HL-60/S4 treated with retinoic acid at 250 ng/mL for 4 days and 3 days (cell line): Measurements from ENCODE around the gene METTL15.
"Not testable (repeated sequence)": the region's sequence is repeated elsewhere in the genome, so short reads cannot be mapped to it uniquely, and the experiment has no call there.

ENCODE experiments used
- in situ Hi-C: fragments of 300-500 bp; cut with MboI; formaldehyde crosslinking; loops from 2 replicates; pipeline ENCODE4 v1.7.0; 2022; ENCODE audit warnings: low sequenced_read_pairs

The METTL15 gene, protein sequence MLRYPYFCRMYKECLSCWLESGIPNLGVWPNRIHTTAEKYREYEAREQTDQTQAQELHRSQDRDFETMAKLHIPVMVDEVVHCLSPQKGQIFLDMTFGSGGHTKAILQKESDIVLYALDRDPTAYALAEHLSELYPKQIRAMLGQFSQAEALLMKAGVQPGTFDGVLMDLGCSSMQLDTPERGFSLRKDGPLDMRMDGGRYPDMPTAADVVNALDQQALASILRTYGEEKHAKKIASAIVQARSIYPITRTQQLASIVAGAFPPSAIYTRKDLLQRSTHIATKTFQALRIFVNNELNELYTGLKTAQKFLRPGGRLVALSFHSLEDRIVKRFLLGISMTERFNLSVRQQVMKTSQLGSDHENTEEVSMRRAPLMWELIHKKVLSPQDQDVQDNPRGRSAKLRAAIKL

GRCh38 chr11:28107750-28108618 lies at the start of gene METTL15, which contains the start of gene KIF18A:
METTL15 (plus strand) TSS chr11:28108388; CDS start chr11:28113335, 4,947 bp downstream.
KIF18A (minus strand) TSS chr11:28108156; CDS start chr11:28097947, 10,209 bp downstream.
- in situ Hi-C loops: no loop called here

DNA sequence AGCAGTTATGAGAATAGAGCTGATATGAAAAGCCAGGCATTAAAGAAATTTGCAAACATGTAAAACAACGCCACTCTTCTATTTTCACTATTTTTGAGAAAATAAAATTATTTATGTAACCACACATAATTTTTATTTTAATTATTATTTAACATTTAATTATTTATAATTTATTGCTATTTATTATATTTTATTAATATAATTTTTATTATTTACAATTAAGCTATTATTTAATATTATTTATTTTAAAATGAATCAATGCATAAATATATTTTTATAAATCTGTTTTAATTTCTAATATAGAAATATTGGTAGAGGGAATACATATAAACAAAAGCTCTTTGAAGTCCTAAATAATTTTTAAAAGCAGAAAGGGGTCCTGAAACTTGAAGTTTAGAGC lies 36.9 kb upstream of the METTL15 start:
- in situ Hi-C loops: no loop called here

DNA sequence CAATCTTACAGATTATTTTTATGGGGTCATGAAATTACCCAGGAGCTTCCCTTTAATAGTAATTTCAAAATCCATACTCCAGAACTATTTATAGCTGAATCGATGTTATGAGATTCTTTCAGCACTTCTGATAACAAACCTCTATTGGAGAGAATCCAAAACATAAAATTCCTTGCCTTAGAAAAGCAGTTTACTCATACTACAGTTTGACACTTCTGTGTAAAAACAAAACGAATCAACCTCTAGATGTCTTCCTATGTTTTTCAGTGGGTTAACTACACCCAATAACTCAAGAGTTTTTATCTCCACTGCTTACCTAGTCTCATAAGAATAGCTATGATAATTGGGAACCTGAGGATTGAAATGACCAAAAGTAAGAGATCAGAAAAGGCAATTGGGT lies 35.9 kb upstream of the METTL15 start:
- in situ Hi-C loops: no loop called here

- in situ Hi-C loops: no loop called here
Measured at GRCh38 chr11:28077521-28077920, 30.7 kb upstream of the METTL15 start.

GRCh38 chr11:28083118-28083517 lies 25.1 kb upstream of the METTL15 start:
- in situ Hi-C loops: no loop called here

GRCh38 chr11:28086569-28086968 lies 21.6 kb upstream of the METTL15 start:
- in situ Hi-C loops: no loop called here

GRCh38 chr11:28087192-28087591 lies 21.0 kb upstream of the METTL15 start:
- in situ Hi-C loops: not testable (repeated sequence)

DNA sequence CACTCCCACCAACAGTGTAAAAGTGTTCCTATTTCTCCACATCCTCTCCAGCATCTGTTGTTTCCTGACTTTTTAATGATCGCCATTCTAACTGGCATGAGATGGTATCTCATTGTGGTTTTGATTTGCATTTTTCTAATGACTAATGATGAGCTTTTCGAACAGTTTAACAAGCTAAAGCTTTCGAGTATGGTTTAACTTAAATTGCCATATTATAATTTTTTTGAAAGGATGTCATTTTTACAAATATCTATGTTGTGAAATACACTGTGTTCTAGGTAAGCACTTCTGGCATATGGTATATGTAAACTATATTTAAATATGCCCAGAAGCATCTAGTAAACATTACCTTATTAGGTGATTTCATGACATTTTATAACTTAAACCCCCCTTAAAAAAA lies 20.5 kb upstream of the METTL15 start:
- in situ Hi-C loops: not testable (repeated sequence)

DNA sequence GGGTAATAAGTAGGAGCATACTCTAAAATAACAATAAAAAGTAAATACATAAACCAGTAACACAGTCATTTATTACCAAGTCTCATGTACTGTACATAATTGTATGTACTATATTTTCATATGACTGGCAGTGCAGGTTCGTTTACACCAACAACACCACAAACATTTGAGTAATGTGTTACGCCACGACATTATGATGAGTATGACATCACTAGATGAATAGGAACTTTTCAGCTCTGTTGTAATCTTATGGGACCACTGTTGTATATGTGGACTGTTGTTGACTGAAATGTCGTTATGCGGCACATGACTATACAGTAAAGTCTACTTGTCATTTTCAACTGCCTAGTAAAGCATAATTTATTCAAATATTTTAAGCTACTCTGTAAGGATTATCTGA lies 18.8 kb upstream of the METTL15 start:
- in situ Hi-C loops: no loop called here

DNA sequence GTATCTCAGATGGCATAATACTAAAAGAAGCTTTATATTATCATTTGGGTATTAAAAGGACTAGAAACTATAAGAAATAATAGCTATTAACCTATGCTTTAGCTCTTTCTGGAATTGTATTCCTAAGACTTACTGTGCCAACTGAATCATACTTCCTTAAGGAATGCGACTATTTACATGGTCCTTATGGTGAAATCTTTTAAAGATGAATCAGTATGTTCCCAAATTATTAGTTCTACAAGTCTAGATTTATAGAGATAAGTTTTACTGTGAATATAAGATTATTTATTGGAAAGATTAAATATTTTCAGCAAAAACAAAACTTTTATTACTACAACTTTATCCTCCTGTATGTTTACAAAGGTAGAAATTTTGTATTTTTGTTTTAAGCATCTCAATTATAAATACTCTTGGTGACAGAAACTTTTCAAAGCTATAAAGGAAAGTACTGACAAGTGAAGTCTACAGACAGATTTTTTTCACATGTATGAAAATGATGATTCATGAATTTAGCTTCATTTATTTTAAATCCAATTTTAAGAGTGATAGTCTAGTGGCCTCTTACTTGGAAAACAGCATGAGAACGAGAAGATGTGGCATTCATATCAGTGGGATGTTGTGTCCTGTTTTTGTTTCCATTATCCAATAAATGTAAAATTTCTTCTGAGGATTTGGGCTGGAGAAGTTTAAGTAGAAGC lies 18.0 kb upstream of the METTL15 start:
- in situ Hi-C loops: no loop called here

GRCh38 chr11:28092786-28093185 lies 15.4 kb upstream of the METTL15 start:
- in situ Hi-C loops: no loop called here

DNA sequence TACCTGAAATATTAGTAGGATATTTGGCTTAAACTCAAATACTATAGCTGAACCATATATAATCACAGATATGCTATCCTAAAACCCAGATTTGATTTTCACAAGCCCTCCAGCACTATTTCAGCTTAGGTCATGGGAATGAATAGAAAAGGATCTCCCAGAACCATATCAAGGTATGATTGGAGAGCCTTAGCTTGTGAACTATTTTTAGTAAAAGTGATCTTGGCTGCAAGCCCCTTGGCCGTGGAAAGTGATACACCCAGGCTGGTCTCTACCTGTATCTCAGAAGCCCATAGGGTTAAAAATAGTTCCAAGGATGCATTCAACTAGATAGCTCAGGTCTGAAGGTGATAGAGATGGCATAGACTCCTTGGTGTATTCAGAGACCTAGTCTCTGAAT lies 9.9 kb upstream of the METTL15 start:
- in situ Hi-C loops: no loop called here

DNA sequence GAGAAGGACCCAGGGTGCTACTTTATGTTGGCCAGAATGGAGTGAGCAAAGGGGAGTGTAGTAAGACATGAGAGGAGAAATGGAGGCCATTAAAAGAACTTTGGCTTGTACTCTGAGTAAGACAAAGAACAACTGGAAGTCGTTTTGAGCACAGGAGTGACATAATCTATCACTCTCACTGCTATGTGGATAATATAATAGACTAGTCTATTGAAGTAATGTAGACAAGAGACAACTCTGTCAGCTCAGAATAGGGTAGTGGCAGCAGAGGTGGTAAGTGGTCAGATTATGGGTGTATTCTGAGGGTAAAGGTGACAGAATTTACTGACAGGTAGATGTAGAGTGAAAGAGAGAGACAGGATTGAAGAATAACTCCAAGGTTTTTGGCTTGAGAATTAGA lies 8.5 kb upstream of the METTL15 start:
- in situ Hi-C loops: no loop called here

DNA sequence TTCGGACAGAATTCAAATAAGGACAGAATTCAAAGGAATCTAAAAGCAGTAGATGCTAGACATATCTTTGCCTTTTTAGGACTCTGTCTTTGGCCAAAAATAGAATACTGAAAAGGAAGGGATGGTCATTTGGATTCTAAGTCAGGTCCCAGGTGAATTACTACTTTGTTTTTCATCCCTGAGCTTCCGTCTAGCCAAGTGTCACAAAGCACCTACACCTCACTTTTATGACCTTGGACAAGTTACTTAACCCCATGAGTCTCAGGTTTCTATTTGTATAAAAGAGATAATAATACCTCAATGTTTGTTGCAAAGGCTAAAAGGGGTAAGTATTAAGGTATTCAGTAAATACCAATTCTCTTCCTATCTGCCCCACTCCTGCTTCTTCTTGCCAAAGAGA lies 7.5 kb upstream of the METTL15 start:
- in situ Hi-C loops: no loop called here

DNA sequence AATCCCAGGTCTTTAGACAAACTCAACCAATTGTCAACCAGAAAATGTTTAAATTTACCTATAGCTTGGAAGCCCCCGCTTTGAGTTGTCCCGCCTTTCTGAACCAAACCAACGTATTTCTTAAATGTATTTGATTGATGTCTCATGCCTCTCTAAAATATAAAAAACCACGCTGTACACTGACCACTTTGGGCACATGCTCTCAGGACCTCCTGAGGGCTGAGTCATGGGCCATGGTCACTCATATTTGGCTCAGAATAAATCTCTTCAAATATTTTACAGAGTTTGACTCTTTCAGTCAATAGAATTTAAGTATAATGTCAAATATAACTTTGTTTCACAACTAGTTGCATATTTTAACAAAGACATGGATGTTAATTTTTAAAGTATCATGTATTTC lies 5.9 kb upstream of the METTL15 start:
- in situ Hi-C loops: not testable (repeated sequence)

GRCh38 chr11:28104425-28104824 lies 3.8 kb upstream of the METTL15 start:
- in situ Hi-C loops: no loop called here

DNA sequence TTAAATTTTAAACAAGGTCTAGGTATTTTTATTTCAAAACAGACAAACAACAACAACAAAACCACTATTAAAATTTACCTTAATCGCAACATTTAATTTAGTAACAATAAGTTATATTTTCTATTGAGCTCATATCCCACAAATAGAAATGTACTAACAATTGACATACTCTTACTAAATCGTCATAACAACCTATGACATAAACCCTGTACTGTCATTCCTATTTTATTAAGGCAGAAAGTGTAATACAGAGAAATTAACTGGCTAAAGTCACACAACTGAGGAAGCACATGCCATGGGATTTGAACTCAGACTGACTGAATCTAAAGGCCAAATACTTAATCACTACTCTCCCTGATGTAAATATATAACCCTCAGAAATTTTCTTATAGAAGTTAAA lies 3.2 kb upstream of the METTL15 start:
- in situ Hi-C loops: no loop called here

- in situ Hi-C loops: no loop called here
Measured at GRCh38 chr11:28105869-28106268, 2.3 kb upstream of the METTL15 start.

DNA sequence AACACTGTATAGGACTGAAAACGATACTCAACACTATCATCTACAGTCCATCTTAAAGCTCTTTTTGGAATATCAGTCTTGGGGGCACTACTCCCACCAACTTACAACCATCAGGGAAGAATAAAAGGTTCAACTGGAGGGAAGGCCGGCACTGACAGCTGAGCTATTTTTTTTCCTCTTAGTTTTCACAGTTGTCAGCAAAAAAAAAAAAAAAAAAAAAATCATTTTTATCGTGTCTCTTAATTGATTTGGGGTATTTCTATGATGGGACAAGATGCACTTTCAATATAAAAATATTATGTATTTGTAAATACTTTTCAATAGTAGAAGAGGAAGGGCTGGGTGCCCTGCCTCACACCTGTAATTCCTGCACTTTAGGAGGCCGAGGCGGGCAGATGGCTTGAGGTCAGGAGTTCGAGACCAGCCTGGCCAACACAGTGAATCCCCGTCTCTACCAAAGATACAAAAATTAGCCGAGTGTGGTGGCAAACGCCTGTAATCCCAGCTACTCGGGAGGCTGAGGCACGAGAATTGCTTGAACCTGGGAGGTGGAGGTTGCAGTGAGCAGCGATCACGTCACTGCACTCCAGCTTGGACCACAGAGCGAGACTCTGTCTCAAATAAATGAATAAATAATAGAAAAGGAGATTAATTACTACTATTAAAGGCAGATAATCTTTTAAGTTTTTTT lies 1.7 kb upstream of the METTL15 start:
- in situ Hi-C loops: no loop called here

DNA sequence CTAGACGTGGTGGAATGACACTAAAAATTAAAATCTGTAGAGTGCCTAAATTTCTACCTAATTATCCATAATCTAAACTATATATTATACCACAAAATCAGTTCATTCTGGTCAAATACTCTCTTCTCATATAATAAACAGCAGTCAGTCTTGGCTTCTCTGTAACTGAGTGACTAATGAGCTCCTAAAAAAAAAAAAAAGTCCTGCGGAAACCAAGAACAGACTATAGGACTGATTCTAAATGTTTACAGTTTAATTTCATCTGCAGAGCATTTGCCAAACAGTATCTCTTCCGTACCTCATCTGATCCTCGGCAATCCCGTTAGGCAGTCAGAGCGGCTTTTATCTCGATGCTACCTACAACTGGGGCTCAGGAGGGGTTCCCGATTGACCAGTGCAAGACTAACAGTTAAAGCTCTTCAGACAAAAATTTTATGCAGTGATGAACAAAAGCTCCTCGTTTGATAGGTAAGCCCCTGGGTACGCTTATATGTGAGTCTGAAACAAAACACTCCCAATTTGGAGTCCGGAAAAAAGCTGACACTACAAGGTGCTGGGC lies 918 bp upstream of the METTL15 start:
- in situ Hi-C loops: no loop called here
